Gastroesophageal sphincter (tissue), 3 donors: ENCODE measurements around the gene GIPC1.

Source experiments
- CTCF ChIP-seq, 4 experiments: fragments of 200-600 bp in 2 of 4; fragments of 450-650 bp in 2 of 4; sonication (generic) in 1 of 4; IDR thresholded peaks; one replicate each; pipeline ENCODE4 v1.5.1; 2017 to 2019; ENCODE audit warnings: antibody characterized with exemption in 4 of 4, mild to moderate bottlenecking in 2 of 4, moderate library complexity in 2 of 4
- EP300 ChIP-seq: sonication (generic); formaldehyde crosslinking; IDR thresholded peaks from one replicate; pipeline ENCODE4 v1.6.1; 2017; ENCODE audit warnings: antibody characterized with exemption, mild to moderate bottlenecking

- TF ChIP-seq CTCF (IDR thresholded peaks at IDR 0.05) = no peak
- no peak for TF ChIP-seq EP300
Measured at GRCh38 chr19:14467391-14467790, 28.5 kb downstream of the GIPC1 start.
